Epithelial cell of proximal tubule (primary cell): Measurements from ENCODE around the gene VSIG2. TPM values are rescaled to one million over a fixed set of nuclear protein-coding genes. Genes with fewer than 3 reads are reported as not detected.

Source experiments
- DNase-seq: peaks from one replicate; pipeline ENCODE4 v3.0.0-alpha.2; 2011; ENCODE audit warnings: low read depth
- H3K4me3 ChIP-seq: 2 replicates; pipeline ENCODE4 v1.5.1; 2011; ENCODE audit warnings: low read depth, mild to moderate bottlenecking, low read length
- CTCF ChIP-seq: conservative IDR thresholded peaks from 2 replicates; pipeline ENCODE4 v1.5.1; 2012; ENCODE audit warnings: low read depth, mild to moderate bottlenecking, low read length
- total RNA-seq: library from RNA; depleted of rRNA; stranded (reverse); fragments of >200 nt; gene quantifications from 2 replicates; pipeline ENCODE4 v1.2.3, GENCODE V29; 2015

Gene VSIG2
- total RNA-seq, 1 donor from 2014 or later = 0.40 TPM

GRCh38 chr11:124759266-124760204, 7.5 kb upstream of the VSIG2 start:
- no peak for DNase-seq
- peak overlapping the region; percentile 53 for H3K4me3 ChIP-seq
- no peak for TF ChIP-seq CTCF

GRCh38 chr11:124758355-124759265, 6.6 kb upstream of the VSIG2 start:
- peak; percentile 68 for TF ChIP-seq CTCF
- H3K4me3 ChIP-seq = peak overlapping the region; percentile 53
- no peak for DNase-seq

GRCh38 chr11:124757320-124757719, 5.3 kb upstream of the VSIG2 start:
- no peak overlapping the region for H3K4me3 ChIP-seq
- TF ChIP-seq CTCF = no peak
- no peak for DNase-seq

GRCh38 chr11:124756753-124757227, 4.7 kb upstream of the VSIG2 start:
- no peak for DNase-seq
- TF ChIP-seq CTCF = no peak
- H3K4me3 ChIP-seq = no peak overlapping the region

- no peak overlapping the region for H3K4me3 ChIP-seq
- no peak for DNase-seq
Observed at GRCh38 chr11:124756033-124756752, 4.1 kb upstream of the VSIG2 start.

More at GRCh38 chr11:124756033-124756752, 4.1 kb upstream of the VSIG2 start:
- TF ChIP-seq CTCF = no peak
